ENCODE data around the gene TMEM184B. TPM values are rescaled to one million over a fixed set of nuclear protein-coding genes. Genes with fewer than 3 reads are reported as not detected.

Gene TMEM184B
- total RNA-seq, 1 donor from 2014 or later = 81.0 TPM

- DNase-seq = no peak
- Mint-ChIP-seq H3K27me3 (ENCODE audit: unreplicated experiment) (peaks cover 9% of the 10 kb centered on the region), H3K4me1 (ENCODE audit: low read depth, unreplicated experiment) (peaks cover 40% of the 10 kb centered on the region), H3K4me3 (ENCODE audit: unreplicated experiment) (peak overlapping the region; percentile 96), H3K9me3 (ENCODE audit: unreplicated experiment) (peaks cover 14% of the 10 kb centered on the region), H3K27ac (ENCODE audit: unreplicated experiment) (peak overlapping the region; percentile 99), H3K36me3 (ENCODE audit: unreplicated experiment) (no peaks in the 10 kb centered on the region)
- no peak for TF ChIP-seq CTCF (IDR thresholded peaks at IDR 0.05; ENCODE audit: partially characterized antibody, unreplicated experiment)
These were observed 41.5 kb upstream of the TMEM184B start for GRCh38 chr22:38314051-38314932.

DNA sequence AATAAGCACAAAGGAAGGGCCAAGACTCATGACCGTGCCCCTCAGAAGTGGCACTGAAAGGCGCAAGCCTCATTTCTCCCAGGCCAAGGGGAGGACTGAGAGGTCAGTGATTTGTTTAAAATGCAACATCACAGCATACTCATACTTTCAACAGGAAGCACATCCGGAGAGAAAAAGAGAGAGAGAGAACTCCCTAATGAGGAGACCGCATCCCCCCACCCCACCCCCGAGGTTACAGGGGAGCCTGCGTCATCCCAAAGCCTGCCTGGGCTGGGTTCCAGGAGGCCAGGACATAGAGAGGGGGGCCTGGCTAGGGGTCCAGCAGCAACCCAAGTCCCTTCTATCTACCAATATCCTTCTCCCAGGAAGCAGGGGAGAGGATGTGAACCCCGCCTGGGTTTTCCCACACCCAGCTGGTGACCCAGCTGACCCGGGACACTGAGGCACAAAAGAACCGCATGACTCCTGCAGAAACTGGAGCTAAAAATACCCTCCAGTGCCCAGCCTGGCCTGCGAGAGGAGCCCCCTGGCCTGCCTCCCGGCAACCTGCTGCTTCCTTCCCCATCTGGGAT, 40.7 kb upstream of the TMEM184B start:
- Mint-ChIP-seq H3K4me3 (ENCODE audit: unreplicated experiment) (peak overlapping the region; percentile 96), H3K27me3 (ENCODE audit: unreplicated experiment) (peaks cover 9% of the 10 kb centered on the region)
- no peak for TF ChIP-seq CTCF (IDR thresholded peaks at IDR 0.05; ENCODE audit: partially characterized antibody, unreplicated experiment)

DNA sequence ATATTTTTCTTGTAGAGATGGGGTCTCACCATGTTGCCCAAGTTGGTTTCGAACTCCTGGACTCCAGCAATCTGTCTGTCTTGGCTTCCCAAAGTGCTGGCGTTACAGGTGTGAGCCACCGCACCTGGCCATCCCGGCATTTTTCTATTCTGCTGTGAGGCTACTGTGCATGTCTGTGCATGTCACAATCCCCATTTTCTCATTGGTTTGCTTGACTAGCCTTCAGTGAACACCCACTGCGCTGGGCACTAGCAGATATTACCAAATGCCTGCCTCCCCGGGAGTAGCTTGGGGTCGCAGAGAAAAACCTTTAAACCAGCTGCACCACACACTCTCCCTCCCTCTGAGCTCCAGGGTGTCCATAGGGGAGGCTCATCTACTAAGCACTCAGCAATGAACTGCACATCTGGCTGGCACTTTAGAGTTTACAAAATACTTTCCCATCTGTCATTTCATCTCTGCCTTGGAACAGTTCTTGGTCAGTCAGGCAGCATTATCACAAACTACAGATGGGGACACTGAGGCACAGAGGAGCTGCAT, 39.5 kb upstream of the TMEM184B start:
- Mint-ChIP-seq H3K36me3 (ENCODE audit: unreplicated experiment) (no peaks in the 10 kb centered on the region), H3K4me3 (ENCODE audit: unreplicated experiment) (no peak overlapping the region), H3K27me3 (ENCODE audit: unreplicated experiment) (peaks cover 7% of the 10 kb centered on the region), H3K27ac (ENCODE audit: unreplicated experiment) (no peak overlapping the region), H3K9me3 (ENCODE audit: unreplicated experiment) (peaks cover 11% of the 10 kb centered on the region), H3K4me1 (ENCODE audit: low read depth, unreplicated experiment) (peaks cover 43% of the 10 kb centered on the region)
- DNase-seq = no peak
- no peak for TF ChIP-seq CTCF (IDR thresholded peaks at IDR 0.05; ENCODE audit: partially characterized antibody, unreplicated experiment)

More for the DNA sequence above, 40.7 kb upstream of the TMEM184B start:
- no peak for DNase-seq
- H3K36me3 Mint-ChIP-seq (ENCODE audit: unreplicated experiment) = no peaks in the 10 kb centered on the region
- peaks cover 42% of the 10 kb centered on the region for H3K4me1 Mint-ChIP-seq (ENCODE audit: low read depth, unreplicated experiment)
- peaks cover 14% of the 10 kb centered on the region for H3K9me3 Mint-ChIP-seq (ENCODE audit: unreplicated experiment)
- H3K27ac Mint-ChIP-seq (ENCODE audit: unreplicated experiment) = peak overlapping the region; percentile 82

- Mint-ChIP-seq H3K36me3 (ENCODE audit: unreplicated experiment) (no peaks in the 10 kb centered on the region), H3K27me3 (ENCODE audit: unreplicated experiment) (peaks cover 5% of the 10 kb centered on the region), H3K9me3 (ENCODE audit: unreplicated experiment) (peaks cover 8% of the 10 kb centered on the region), H3K4me1 (ENCODE audit: low read depth, unreplicated experiment) (peaks cover 45% of the 10 kb centered on the region), H3K4me3 (ENCODE audit: unreplicated experiment) (no peak overlapping the region), H3K27ac (ENCODE audit: unreplicated experiment) (no peak overlapping the region)
- TF ChIP-seq CTCF (IDR thresholded peaks at IDR 0.05; ENCODE audit: partially characterized antibody, unreplicated experiment) = no peak
- no peak for DNase-seq
These were observed 38.5 kb upstream of the TMEM184B start for GRCh38 chr22:38311323-38311620.

All from glutamatergic neuron (in vitro differentiated cells).